ENCODE measurements around the gene HEMK1.

Gene HEMK1

GRCh38 chr3:50616770-50617095, 47.4 kb downstream of the HEMK1 start:
- peak; percentile 85 for DNase-seq (ENCODE audit: low spot score)

DNA sequence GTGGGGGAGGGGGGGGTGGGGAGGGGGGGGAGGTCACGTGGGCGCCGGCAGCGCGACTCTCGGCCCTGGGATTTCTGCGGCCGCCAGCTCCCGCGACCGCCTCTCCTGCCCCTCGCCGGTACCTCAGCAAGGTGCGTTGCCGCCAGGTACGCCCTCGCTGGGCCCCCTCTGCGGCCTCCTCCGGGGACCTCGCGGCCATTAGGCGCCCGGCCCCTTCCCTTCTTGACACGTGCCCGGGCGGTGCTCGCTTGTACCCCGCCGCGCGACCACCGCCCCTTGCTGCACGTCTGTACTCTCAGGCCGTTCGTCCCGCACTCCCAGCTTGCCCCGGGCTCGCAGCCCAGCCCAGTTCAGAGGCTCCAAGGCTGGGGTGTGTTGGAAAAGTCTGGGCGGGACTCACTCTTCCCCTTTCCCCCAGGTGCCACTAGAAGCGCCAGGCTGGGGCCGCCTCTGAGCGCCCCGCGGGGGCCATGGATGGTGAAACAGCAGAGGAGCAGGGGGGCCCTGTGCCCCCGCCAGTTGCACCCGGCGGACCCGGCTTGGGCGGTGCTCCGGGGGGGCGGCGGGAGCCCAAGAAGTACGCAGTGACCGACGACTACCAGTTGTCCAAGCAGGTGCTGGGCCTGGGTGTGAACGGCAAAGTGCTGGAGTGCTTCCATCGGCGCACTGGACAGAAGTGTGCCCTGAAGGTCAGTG, 47.9 kb downstream of the HEMK1 start, which contains the start of gene MAPKAPK3:
MAPKAPK3 (plus strand) TSS at position 56 of the 696 bp plus-strand sequence; CDS start at position 471, 415 bp downstream.
- no peak for DNase-seq (ENCODE audit: low spot score)

- no peak for DNase-seq (ENCODE audit: low spot score)
Observed at GRCh38 chr3:50617911-50618481, 48.7 kb downstream of the HEMK1 start.

GRCh38 chr3:50620420-50620819, 51.1 kb downstream of the HEMK1 start:
- no peak for DNase-seq (ENCODE audit: low spot score)

- DNase-seq (ENCODE audit: low spot score): no peak
Observed at GRCh38 chr3:50620820-50621219, 51.5 kb downstream of the HEMK1 start.

GRCh38 chr3:50622881-50623280, 53.6 kb downstream of the HEMK1 start:
- no peak for DNase-seq (ENCODE audit: low spot score)

DNA sequence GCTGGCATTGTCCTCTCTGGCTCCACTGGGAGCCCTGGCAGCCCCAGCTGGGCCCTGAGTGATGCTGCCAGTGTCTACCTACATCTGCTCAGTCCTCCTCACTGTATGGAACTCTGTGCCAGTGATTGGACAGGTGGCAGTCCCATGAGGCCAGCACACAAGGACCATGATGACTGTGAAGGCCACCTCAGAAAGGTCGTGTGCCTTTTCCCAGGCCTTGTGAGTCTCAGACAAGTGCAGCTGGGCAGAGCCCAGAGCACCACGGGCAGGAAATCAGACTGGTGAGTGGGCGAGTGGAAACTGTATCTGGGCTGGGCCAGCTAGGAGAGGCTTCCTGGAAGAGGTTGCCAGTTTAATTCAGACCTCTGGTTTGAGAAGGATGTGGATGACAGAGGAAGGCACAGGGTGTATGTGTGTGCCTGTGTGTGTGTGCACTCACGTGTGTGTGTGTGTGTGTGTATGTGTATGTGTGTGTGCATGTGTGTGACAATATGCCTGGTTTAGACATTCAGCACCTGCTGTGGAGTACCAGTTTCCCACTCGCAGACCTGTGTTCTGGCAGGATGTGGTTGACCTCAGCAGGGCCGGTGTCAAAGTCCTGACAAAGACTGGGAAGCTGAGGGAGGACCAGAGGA, 54.6 kb downstream of the HEMK1 start:
- no peak for DNase-seq (ENCODE audit: low spot score)

- DNase-seq (ENCODE audit: low spot score): no peak
Observed at GRCh38 chr3:50624634-50625033, 55.3 kb downstream of the HEMK1 start.

GRCh38 chr3:50625231-50626182, 56.2 kb downstream of the HEMK1 start:
- DNase-seq (ENCODE audit: low spot score): no peak

GRCh38 chr3:50626401-50626800, 57.1 kb downstream of the HEMK1 start:
- no peak for DNase-seq (ENCODE audit: low spot score)

DNA sequence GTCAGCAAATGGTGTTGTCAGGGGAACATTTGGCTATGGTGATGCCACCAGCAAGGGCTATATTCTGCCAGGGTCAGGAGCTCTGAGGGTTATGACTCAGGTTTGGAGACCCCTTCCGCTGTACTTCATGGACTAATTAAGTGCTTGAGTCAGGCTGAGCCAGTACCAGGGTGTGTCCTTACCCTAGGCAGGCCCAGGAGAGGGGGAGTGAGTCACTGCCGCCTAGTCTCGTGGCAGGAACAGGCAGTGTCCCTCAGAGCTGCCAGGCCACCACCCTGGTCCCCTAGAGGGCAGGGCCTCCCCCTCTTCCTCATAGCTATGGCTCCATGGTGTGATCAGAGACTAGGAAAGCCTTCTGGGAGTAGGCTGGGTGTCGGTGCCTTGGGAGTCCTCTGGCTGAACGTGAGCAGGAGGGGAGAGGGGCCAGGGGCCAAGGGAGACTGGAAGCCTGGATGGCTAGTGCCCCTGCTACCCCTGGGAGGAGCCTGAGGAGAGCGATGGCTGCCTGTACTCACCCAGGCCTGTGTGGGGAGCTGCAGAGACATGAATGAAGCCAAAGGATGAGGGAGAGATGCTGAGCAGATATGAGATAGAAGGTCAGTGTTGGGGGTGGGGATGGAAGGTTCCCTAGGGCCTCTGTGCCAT, 58.2 kb downstream of the HEMK1 start:
- DNase-seq (ENCODE audit: low spot score): no peak

GRCh38 chr3:50628601-50629000, 59.3 kb downstream of the HEMK1 start:
- no peak for DNase-seq (ENCODE audit: low spot score)

DNA sequence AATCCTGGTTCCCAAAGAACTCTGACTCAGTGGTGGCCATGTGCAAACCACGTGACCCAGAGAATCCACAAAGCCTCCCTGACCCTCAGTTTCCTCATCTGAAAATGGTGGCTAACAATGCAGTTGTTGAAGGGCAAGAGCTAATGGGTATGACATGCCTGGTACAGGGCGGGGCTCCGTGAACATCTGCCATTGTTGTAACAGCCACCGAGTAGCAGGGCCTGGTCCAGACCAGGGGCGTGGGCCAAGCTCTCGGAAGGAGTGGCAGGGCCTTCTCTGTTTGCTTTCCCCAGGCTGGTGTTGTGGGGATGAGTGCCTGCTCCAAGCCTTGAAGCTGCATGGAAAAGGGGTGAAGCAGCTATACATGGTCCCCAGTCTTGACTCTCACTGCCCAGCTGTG, 61.1 kb downstream of the HEMK1 start:
- no peak for DNase-seq (ENCODE audit: low spot score)

- DNase-seq (ENCODE audit: low spot score): no peak
Observed at GRCh38 chr3:50630877-50631276, 61.6 kb downstream of the HEMK1 start.

- DNase-seq (ENCODE audit: low spot score): no peak
Observed at GRCh38 chr3:50632450-50632849, 63.1 kb downstream of the HEMK1 start.

DNA sequence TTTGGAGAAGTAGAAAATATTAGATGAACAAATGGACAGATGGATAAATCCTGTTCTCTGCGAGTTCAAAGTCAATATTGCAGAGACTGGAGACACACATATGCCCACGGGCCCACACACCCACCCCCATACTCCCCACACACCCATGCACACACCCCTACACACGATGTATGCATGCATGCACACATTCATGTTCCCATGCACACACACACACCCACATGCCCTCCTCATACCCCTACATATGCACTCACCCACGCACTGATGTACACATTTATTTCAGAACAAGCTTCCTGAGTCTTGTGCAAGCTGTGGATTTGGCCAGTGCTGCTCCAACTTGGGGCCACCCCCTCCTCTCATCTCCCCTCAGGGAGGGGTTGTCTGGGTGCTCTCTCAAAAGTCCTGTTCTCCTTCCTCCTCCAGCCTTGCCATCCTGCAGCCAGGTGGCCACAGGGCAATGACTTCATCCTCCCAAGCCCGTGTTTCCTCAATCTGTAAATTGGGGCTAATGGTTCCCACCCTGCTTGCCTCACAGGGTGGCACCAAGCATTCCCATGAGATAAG, 64.0 kb downstream of the HEMK1 start:
- no peak for DNase-seq (ENCODE audit: low spot score)

GRCh38 chr3:50635066-50635465, 65.7 kb downstream of the HEMK1 start:
- no peak for DNase-seq (ENCODE audit: low spot score)

DNA sequence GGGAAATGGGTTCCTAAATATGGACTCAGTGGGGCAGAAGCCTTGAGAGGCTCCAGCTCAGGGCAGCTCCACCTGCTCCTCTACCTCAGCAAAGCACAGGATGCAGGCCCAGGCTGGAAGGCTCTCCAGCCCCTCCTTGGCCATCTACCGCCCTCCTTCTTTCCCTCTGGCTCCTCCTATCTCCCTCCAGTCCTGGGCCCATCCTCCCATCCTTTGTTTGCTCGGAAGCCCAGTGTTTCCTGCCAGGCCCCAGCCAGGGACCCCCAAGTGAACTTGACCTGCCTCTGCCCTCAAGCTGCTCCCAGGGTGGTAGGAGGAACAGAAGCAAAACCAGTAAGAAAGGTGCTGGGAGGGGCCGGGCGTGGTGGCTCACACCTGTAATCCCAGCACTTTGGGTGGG, 67.7 kb downstream of the HEMK1 start:
- DNase-seq (ENCODE audit: low spot score): no peak

DNA sequence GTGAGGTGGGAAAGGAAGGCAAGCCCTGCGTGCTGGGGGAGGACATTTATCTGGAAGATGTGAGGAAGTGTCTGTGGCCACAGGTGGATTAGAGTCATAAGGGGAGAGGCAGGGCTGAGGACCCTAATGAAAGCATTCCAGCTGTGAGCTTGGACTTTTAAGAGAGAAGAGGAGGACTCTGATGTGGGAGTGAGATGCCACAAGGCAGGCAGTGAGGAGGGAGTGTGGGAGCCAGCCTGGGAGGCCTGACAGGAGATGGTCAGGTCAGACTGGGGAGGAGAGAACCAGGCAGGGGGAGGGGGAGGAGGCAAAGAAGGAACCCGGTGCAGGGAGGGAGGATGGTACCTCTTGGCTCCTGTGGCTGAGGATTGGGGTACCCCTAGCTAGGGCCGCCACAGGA, 68.6 kb downstream of the HEMK1 start:
- DNase-seq (ENCODE audit: low spot score): no peak

DNA sequence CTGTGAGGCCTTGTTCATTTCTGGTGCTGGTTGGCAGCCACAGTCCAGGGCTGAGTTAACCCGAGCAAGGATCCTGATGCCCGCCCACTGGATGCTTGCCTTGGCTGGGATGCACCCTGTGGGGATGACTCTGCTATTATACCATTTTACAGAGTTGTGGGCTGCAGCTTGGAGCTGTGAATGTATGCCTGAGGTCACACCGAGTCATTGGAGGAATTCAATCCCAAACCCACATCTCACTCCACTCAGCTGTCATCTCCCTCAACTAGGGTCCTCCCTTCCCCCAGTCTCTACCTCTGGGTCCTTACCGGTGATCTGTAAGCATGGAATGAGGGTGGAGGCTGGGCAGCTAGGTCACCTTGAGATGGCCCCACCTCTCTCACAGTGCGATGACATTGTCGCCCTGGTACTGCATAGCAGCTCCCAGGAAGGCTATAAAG, 69.8 kb downstream of the HEMK1 start:
- DNase-seq (ENCODE audit: low spot score): no peak

DNA sequence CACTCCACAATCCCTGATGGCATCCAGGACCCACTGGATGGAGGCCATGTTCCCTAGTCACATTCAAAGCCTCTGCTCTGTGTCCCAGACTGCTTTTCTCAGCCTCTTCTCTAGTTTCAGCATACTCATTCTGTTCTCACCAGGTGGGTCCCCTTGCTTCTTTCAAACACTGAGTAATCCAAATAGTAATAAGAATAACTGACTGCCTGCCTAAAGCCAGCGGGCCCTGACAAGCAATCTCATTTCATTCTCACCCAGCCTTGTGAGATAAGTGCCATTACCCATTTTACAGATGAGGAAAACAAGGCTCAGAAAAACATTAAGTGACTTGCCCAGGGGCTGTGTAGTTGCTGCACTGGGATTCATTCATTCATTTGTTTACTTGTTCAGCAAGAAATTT, 73.1 kb downstream of the HEMK1 start:
- DNase-seq (ENCODE audit: low spot score): no peak

DNA sequence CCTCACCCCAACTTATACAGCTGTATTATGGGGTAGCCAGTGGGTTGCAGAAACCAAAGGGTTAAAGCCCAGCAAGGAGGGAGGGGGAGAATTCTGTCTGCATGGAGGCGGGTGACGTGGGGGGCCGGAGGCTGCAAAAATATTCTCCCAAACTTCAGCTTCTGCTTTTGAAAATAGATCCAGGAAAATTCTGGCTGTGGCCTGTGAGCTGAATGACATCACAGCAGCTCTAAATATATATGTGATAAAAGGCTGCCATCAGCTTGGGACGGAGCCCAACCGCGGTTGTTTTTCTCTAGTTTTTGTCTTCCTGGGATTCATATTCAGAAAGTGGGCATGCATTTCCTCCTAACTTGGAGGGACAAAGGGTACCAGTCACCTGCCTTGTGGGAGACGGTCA, 75.2 kb downstream of the HEMK1 start:
- no peak for DNase-seq (ENCODE audit: low spot score)

Data from cerebellar cortex (tissue), 1 donor.